Measurements from ENCODE around the gene ELL. TPM values are rescaled to one million over a fixed set of nuclear protein-coding genes. Genes with fewer than 3 reads are reported as not detected.
A peak's percentile ranks its signal among the peaks of the same experiment; 100 is the strongest.

ELL gene
- total RNA-seq, 1 experiment from 2014 or later: 21.0 TPM

DNA sequence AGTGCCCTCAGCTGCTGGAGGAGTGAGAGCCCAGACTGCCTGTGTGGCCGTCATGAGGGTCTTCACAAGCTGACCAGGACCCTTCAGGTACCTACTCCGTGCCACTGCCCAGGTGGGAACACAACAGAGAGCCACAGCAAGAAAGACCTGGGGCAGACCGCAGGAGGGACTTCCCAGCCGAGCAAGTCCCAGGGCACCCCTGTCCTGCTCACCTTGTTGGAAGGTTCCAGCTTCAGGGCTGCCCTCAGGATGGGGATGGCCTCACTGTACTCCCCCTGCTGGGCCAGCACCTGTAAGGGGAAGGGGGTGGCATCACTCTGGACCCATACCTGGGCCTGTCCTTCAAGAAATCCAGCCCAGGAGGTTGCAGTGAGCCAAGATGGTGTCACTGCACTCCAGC is 11.2 kb upstream of the ELL start:
- CTCF ChIA-PET: interaction anchor here (0.7 kb wide), 1 partner anchor 36 kb away, joined by 4 read pairs; no protein-coding TSS in a partner anchor
- Histone ChIP-seq H3K4me2 (ENCODE audit: low read length) (no peak overlapping the region), H3K36me3 (ENCODE audit: low read depth, low read length) (peaks cover 3% of the 10 kb centered on the region; the same call in 1 of the 2 replicates), H3K9me3 (ENCODE audit: low read length) (no peaks in the 10 kb centered on the region), H3K79me2 (ENCODE audit: low read length) (no peaks in the 10 kb centered on the region), H3K4me3 (ENCODE audit: low read length) (no peak overlapping the region), H3K27me3 (ENCODE audit: low read length) (no peaks in the 10 kb centered on the region), H3K27ac (ENCODE audit: low read length) (no peak overlapping the region), H4K20me1 (ENCODE audit: low read length) (no peaks in the 10 kb centered on the region), H3F3A (ENCODE audit: low read length, unreplicated experiment) (no peaks in the 10 kb centered on the region), H2AFZ (ENCODE audit: low read length) (no peak overlapping the region), H3K9me2 (replicated peaks; ENCODE audit: low read length) (no peaks in the 10 kb centered on the region), H3K9ac (ENCODE audit: low read length) (no peak overlapping the region), H3K4me1 (ENCODE audit: insufficient read depth, low read length) (no peaks in the 10 kb centered on the region)
- TF ChIP-seq CTCF (conservative IDR thresholded peaks at IDR 0.05; ENCODE audit: low read depth, low read length) (no peak), EZH2phosphoT487 (IDR thresholded peaks at IDR 0.05; ENCODE audit: borderline replicate concordance, low read length) (no peak), EZH2 (IDR thresholded peaks at IDR 0.05; ENCODE audit: low read length, unreplicated experiment) (no peak)
- no TSS peak for BruUV-seq (replicated peaks)
- ATAC-seq (peak; percentile 54; the same call in 1 of the 2 replicates), DNase-seq (no peak)
- intact Hi-C loops (cut with micrococcal nuclease): no loop called here
- POLR2A ChIA-PET (ENCODE audit: unreplicated experiment): no interaction called here

GRCh38 chr19:18532168-18532890 is 10.5 kb upstream of the ELL start:
- CTCF ChIA-PET: no interaction called here
- Histone ChIP-seq H3K4me1 (ENCODE audit: insufficient read depth, low read length) (no peaks in the 10 kb centered on the region), H3K79me2 (ENCODE audit: low read length) (no peaks in the 10 kb centered on the region), H3K27me3 (ENCODE audit: low read length) (no peaks in the 10 kb centered on the region), H3K27ac (ENCODE audit: low read length) (no peak overlapping the region), H2AFZ (ENCODE audit: low read length) (no peak overlapping the region), H3F3A (ENCODE audit: low read length, unreplicated experiment) (no peaks in the 10 kb centered on the region), H3K9me3 (ENCODE audit: low read length) (no peaks in the 10 kb centered on the region), H3K4me3 (ENCODE audit: low read length) (no peak overlapping the region), H3K36me3 (ENCODE audit: low read depth, low read length) (peaks cover under 1% of the 10 kb centered on the region; the same call in 1 of the 2 replicates), H3K9me2 (replicated peaks; ENCODE audit: low read length) (no peaks in the 10 kb centered on the region), H3K9ac (ENCODE audit: low read length) (no peak overlapping the region), H3K4me2 (ENCODE audit: low read length) (no peak overlapping the region), H4K20me1 (ENCODE audit: low read length) (no peaks in the 10 kb centered on the region)
- no peak for ATAC-seq
- TF ChIP-seq CTCF (conservative IDR thresholded peaks at IDR 0.05; ENCODE audit: low read depth, low read length) (no peak), EZH2phosphoT487 (IDR thresholded peaks at IDR 0.05; ENCODE audit: borderline replicate concordance, low read length) (no peak), EZH2 (IDR thresholded peaks at IDR 0.05; ENCODE audit: low read length, unreplicated experiment) (no peak)
- BruUV-seq (replicated peaks): no TSS peak
- intact Hi-C loops (cut with micrococcal nuclease): no loop called here
- no peak for DNase-seq
- POLR2A ChIA-PET (ENCODE audit: unreplicated experiment): no interaction called here

DNA sequence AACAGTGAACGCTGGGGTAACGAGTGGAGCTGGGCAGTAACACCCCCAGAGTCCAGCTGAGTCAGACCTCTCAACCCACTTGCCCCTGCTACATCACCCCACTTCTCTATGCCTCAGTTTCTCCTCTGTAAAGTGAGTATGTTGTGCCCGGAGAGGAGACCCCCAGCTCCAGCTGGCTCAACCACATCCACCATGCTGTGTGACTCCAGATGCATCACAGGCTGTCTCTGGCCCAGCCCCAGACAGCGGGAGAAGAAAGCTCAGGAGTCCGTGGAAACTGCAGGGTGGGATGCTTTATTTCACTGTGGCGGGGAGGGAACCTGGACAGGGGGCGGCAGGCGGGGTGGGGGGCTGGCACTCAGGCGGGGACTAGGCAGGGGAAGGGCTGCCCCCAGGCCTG is 9.6 kb upstream of the ELL start:
- no peak overlapping the region for H2AFZ ChIP-seq (ENCODE audit: low read length)
- no peak overlapping the region for H3K4me3 ChIP-seq (ENCODE audit: low read length)
- H3K27me3 ChIP-seq (ENCODE audit: low read length): no peaks in the 10 kb centered on the region
- no peaks in the 10 kb centered on the region; the same call in 1 of the 2 replicates for H3K36me3 ChIP-seq (ENCODE audit: low read depth, low read length)
- ChIA-PET CTCF (no interaction called here), POLR2A (ENCODE audit: unreplicated experiment) (interaction anchor here (0.6 kb wide), 1 partner anchor 13 kb away, joined by 4 read pairs; no protein-coding TSS in a partner anchor)
- ATAC-seq: no peak
- no peaks in the 10 kb centered on the region for H3F3A ChIP-seq (ENCODE audit: low read length, unreplicated experiment)
- H3K9ac ChIP-seq (ENCODE audit: low read length): no peak overlapping the region
- no peak overlapping the region for H3K4me2 ChIP-seq (ENCODE audit: low read length)
- no TSS peak for BruUV-seq (replicated peaks)
- no peaks in the 10 kb centered on the region for H3K9me2 ChIP-seq (replicated peaks; ENCODE audit: low read length)
- H3K9me3 ChIP-seq (ENCODE audit: low read length): no peaks in the 10 kb centered on the region
- no peaks in the 10 kb centered on the region for H4K20me1 ChIP-seq (ENCODE audit: low read length)
- DNase-seq: no peak
- peaks cover 2% of the 10 kb centered on the region; the same call in 1 of the 2 replicates for H3K4me1 ChIP-seq (ENCODE audit: insufficient read depth, low read length)
- TF ChIP-seq EZH2 (IDR thresholded peaks at IDR 0.05; ENCODE audit: low read length, unreplicated experiment): no peak
- no peak for TF ChIP-seq CTCF (conservative IDR thresholded peaks at IDR 0.05; ENCODE audit: low read depth, low read length)
- no peak for TF ChIP-seq EZH2phosphoT487 (IDR thresholded peaks at IDR 0.05; ENCODE audit: borderline replicate concordance, low read length)
- H3K27ac ChIP-seq (ENCODE audit: low read length): no peak overlapping the region
- intact Hi-C loops (cut with micrococcal nuclease): no loop called here
- no peaks in the 10 kb centered on the region for H3K79me2 ChIP-seq (ENCODE audit: low read length)

Measured in PC-3 (cell line).